ENCODE data around the gene ZGPAT.

- TF ChIP-seq EZH2 (IDR thresholded peaks at IDR 0.05; ENCODE audit: borderline replicate concordance, low read length) = no peak
- TF ChIP-seq CTCF (IDR thresholded peaks at IDR 0.05; ENCODE audit: low read length) = no peak
Measured at GRCh38 chr20:63767886-63768285, 60.0 kb downstream of the ZGPAT start.
